HG02610 (cell line): ENCODE data around the gene MAPK1.
"Not testable (repeated sequence)": the region's sequence is repeated elsewhere in the genome, so short reads cannot be mapped to it uniquely, and the experiment has no call there.

Source experiments
- ATAC-seq: cut with Tn5 transposase; IDR thresholded peaks from one replicate; pipeline ENCODE4 v1.9.1; 2021; ENCODE audit warnings: mild to moderate bottlenecking, moderate library complexity; ENCODE audit not compliant: unreplicated experiment

Gene MAPK1

GRCh38 chr22:21823740-21824444 is 43.6 kb downstream of the MAPK1 start:
- no peak for ATAC-seq

- ATAC-seq = no peak
Observed at GRCh38 chr22:21819183-21819770, 48.2 kb downstream of the MAPK1 start.

- ATAC-seq = no peak
Observed at GRCh38 chr22:21818487-21819182, 48.8 kb downstream of the MAPK1 start.

- ATAC-seq = not testable (repeated sequence)
Observed at GRCh38 chr22:21817497-21817853, 50.0 kb downstream of the MAPK1 start.

- no peak for ATAC-seq
Observed at GRCh38 chr22:21816787-21817496, 50.5 kb downstream of the MAPK1 start.

- ATAC-seq = no peak
Observed at GRCh38 chr22:21816472-21816786, 51.0 kb downstream of the MAPK1 start.

GRCh38 chr22:21815958-21816357 is 51.5 kb downstream of the MAPK1 start:
- ATAC-seq = no peak

GRCh38 chr22:21815357-21815756 is 52.1 kb downstream of the MAPK1 start:
- no peak for ATAC-seq

GRCh38 chr22:21811982-21812381 is 55.5 kb downstream of the MAPK1 start:
- ATAC-seq = no peak

GRCh38 chr22:21807544-21808529 is 59.6 kb downstream of the MAPK1 start:
- ATAC-seq = no peak

GRCh38 chr22:21805325-21805724 is 62.1 kb downstream of the MAPK1 start:
- ATAC-seq = not testable (repeated sequence)

- ATAC-seq = no peak
Observed at GRCh38 chr22:21803811-21804249, 63.6 kb downstream of the MAPK1 start.

- no peak for ATAC-seq
Observed at GRCh38 chr22:21802673-21803072, 64.8 kb downstream of the MAPK1 start.

- no peak for ATAC-seq
Observed at GRCh38 chr22:21802056-21802455, 65.4 kb downstream of the MAPK1 start.

- ATAC-seq = not testable (repeated sequence)
Observed at GRCh38 chr22:21801304-21801644, 66.2 kb downstream of the MAPK1 start.

GRCh38 chr22:21800552-21801303 is 66.7 kb downstream of the MAPK1 start:
- no peak for ATAC-seq

- ATAC-seq = no peak
Observed at GRCh38 chr22:21797444-21798221, 69.8 kb downstream of the MAPK1 start.

- ATAC-seq = no peak
Observed at GRCh38 chr22:21796863-21797262, 70.6 kb downstream of the MAPK1 start.

- no peak for ATAC-seq
Observed at GRCh38 chr22:21796231-21796630, 71.2 kb downstream of the MAPK1 start.
